Thyroid gland (tissue), 4 donors: ENCODE results near the gene FXYD6.

Experiments used
- POLR2A ChIP-seq, 2 donors: fragments of 450-650 bp; IDR thresholded peaks; one replicate each; pipeline ENCODE4 v1.6.1; 2017; ENCODE audit warnings: antibody characterized with exemption in 2 of 2, mild to moderate bottlenecking in 2 of 2, moderate library complexity in 1 of 2
- TF ChIP-seq, protein P1 (sequence below), 6 experiments: fragments of 200-600 bp in 3 of 6; fragments of 450-650 bp in 3 of 6; sonication (generic) in 3 of 6; IDR thresholded peaks; one replicate each; pipeline ENCODE4 v1.5.1; 2016 to 2019; ENCODE audit warnings: antibody characterized with exemption in 6 of 6, mild to moderate bottlenecking in 2 of 6, inconsistent platforms in 1 of 6, moderate library complexity in 1 of 6

DNA sequence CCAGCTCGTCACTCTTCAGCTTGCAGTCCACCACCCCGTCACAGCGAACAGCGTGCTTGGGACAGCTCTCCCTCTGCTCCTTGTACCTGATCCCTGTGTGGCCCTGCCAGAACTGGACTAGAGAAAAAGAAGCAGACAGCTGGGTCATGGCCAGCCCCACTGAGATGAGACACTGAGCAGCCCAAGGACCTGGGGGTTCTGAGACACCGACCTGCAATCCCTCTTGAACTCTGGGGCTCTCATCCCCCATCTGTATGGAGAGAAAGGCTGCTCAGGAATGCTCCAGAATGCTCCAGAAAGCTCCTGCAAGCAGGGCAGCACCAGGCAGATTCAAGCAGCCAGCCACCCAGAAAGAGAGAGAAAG lies 37.9 kb upstream of the FXYD6 start:
- no peak for TF ChIP-seq POLR2A (IDR thresholded peaks at IDR 0.05)
- TF ChIP-seq, protein P1, sequence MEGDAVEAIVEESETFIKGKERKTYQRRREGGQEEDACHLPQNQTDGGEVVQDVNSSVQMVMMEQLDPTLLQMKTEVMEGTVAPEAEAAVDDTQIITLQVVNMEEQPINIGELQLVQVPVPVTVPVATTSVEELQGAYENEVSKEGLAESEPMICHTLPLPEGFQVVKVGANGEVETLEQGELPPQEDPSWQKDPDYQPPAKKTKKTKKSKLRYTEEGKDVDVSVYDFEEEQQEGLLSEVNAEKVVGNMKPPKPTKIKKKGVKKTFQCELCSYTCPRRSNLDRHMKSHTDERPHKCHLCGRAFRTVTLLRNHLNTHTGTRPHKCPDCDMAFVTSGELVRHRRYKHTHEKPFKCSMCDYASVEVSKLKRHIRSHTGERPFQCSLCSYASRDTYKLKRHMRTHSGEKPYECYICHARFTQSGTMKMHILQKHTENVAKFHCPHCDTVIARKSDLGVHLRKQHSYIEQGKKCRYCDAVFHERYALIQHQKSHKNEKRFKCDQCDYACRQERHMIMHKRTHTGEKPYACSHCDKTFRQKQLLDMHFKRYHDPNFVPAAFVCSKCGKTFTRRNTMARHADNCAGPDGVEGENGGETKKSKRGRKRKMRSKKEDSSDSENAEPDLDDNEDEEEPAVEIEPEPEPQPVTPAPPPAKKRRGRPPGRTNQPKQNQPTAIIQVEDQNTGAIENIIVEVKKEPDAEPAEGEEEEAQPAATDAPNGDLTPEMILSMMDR (IDR thresholded peaks at IDR 0.05), result no peak
